Activated CD4-positive, alpha-beta memory T cell treated with anti-CD3 and anti-CD28 coated beads for 36 hours (primary cell): ENCODE data around the gene ZNF653. TPM values are rescaled to one million over a fixed set of nuclear protein-coding genes. Genes with fewer than 3 reads are reported as not detected.

Source experiments
- CTCF ChIA-PET: fragments of 350-600 bp; sonication (Branson Sonifier 250); formaldehyde crosslinking; loops from one replicate; lab custom pipeline; 2021; ENCODE audit warnings: antibody characterized with exemption, inconsistent platforms; lab: Charles Lee
- POLR2A ChIA-PET: fragments of 350-600 bp; sonication (Branson Sonifier 250); formaldehyde crosslinking; loops from one replicate; lab custom pipeline; 2021; ENCODE audit warnings: antibody characterized with exemption; lab: Charles Lee
- DNase-seq: peaks from one replicate; pipeline ENCODE4 v3.0.0-alpha.2; 2020
- H3K27ac Mint-ChIP-seq: one replicate; pipeline ENCODE4 v1.8.0; 2021; ENCODE audit warnings: mixed read lengths
- H3K27me3 Mint-ChIP-seq: one replicate; pipeline ENCODE4 v1.8.0; 2021; ENCODE audit warnings: mixed read lengths
- H3K36me3 Mint-ChIP-seq: one replicate; pipeline ENCODE4 v1.8.0; 2021; ENCODE audit warnings: mixed read lengths
- H3K4me1 Mint-ChIP-seq: one replicate; pipeline ENCODE4 v1.8.0; 2021; ENCODE audit warnings: low read depth, mixed read lengths
- H3K4me3 Mint-ChIP-seq: one replicate; pipeline ENCODE4 v1.8.0; 2021; ENCODE audit warnings: mild to moderate bottlenecking, mixed read lengths
- H3K9me3 Mint-ChIP-seq: one replicate; pipeline ENCODE4 v1.8.0; 2021; ENCODE audit warnings: mixed read lengths
- intact Hi-C: fragments of 100-400 bp; cut with micrococcal nuclease; formaldehyde crosslinking; loops from one replicate; pipeline ENCODE4 v1.15.1; 2023
- total RNA-seq, 2 experiments: library from RNA; stranded (reverse); gene quantifications; one replicate each; pipeline ENCODE4 v1.2.3, GENCODE V29; 2021

ZNF653 gene
- total RNA-seq, 2 experiments from 2014 or later = 8.4 to 10.3 TPM

GRCh38 chr19:11450570-11451326 lies 54.9 kb downstream of the ZNF653 start:
- no peaks in the 10 kb centered on the region for H3K4me1 Mint-ChIP-seq
- no peaks in the 10 kb centered on the region for H3K27me3 Mint-ChIP-seq
- H3K9me3 Mint-ChIP-seq = no peaks in the 10 kb centered on the region
- DNase-seq = no peak
- no peak overlapping the region for H3K27ac Mint-ChIP-seq
- POLR2A ChIA-PET = no interaction called here
- CTCF ChIA-PET = interaction anchor here (0.7 kb wide), 1 partner anchor 410 kb away, joined by 3 read pairs; no protein-coding TSS in a partner anchor
- intact Hi-C loops = no loop called here
- H3K36me3 Mint-ChIP-seq = peaks cover 7% of the 10 kb centered on the region
- H3K4me3 Mint-ChIP-seq = no peak overlapping the region

DNA sequence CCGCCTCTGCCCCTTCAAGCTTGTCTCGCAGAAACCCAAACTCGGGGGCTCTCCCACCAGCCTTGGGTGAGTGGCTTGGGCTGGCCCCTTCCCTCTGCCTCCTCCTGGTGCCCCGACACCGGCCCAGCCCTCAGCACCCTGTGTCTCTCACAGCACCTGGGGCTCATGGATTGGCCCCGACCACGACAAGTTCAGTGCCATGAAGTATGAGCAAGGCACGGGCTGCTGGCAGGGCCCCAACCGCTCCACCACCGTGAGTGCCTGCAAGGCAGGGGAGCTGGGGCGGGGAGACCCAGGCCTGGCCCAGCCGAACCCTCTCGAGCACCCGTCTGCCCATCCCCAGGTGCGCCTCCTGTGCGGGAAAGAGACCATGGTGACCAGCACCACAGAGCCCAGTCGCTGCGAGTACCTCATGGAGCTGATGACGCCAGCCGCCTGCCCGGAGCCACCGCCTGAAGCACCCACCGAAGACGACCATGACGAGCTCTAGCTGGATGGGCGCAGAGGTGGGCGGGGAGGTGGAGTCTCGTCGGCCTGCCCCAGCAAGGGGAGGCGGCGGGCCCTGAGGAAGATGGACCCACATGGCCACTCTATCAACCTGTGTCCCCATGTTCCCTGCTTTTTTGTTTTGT lies 56.6 kb downstream of the ZNF653 start:
- ChIA-PET CTCF (interaction anchor here (1.2 kb wide), 1 partner anchor 16 kb away, joined by 4 read pairs; no protein-coding TSS in a partner anchor), POLR2A (no interaction called here)
- no peaks in the 10 kb centered on the region for H3K9me3 Mint-ChIP-seq
- H3K4me3 Mint-ChIP-seq = no peak overlapping the region
- no peaks in the 10 kb centered on the region for H3K27me3 Mint-ChIP-seq
- no peak overlapping the region for H3K27ac Mint-ChIP-seq
- no peaks in the 10 kb centered on the region for H3K4me1 Mint-ChIP-seq
- DNase-seq = no peak
- intact Hi-C loops = no loop called here
- H3K36me3 Mint-ChIP-seq = peaks cover 15% of the 10 kb centered on the region

DNA sequence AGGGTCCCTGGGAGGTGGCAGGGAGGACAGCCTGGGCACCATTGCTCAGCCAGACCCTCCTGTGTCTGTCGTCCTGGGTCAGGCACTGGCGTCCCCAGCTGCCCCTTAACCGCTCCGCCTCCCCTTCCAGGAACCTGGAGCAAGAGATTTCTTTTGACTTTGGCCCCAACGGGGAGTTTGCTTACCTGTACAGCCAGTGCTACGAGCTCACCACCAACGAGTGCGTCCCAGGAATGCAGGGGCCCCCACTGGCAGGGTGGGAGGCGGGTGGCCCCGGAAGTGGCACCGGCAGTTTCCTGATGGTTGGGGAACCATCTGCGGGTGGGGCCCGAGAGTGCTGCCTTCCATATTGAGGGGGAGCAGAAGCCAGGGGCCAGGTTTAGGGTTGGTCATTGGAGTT lies 57.2 kb downstream of the ZNF653 start:
- H3K4me3 Mint-ChIP-seq = no peak overlapping the region
- CTCF ChIA-PET = interaction anchor here (0.7 to 1.2 kb wide), 3 partner anchors 13 to 34 kb away, joined by 3 to 4 read pairs (median 4); partner anchors contain the start of genes ODAD3 and PRKCSH
- intact Hi-C loops = no loop called here
- H3K27me3 Mint-ChIP-seq = no peaks in the 10 kb centered on the region
- no peaks in the 10 kb centered on the region for H3K9me3 Mint-ChIP-seq
- H3K36me3 Mint-ChIP-seq = peaks cover 17% of the 10 kb centered on the region
- H3K4me1 Mint-ChIP-seq = no peaks in the 10 kb centered on the region
- POLR2A ChIA-PET = no interaction called here
- DNase-seq = no peak
- H3K27ac Mint-ChIP-seq = no peak overlapping the region

DNA sequence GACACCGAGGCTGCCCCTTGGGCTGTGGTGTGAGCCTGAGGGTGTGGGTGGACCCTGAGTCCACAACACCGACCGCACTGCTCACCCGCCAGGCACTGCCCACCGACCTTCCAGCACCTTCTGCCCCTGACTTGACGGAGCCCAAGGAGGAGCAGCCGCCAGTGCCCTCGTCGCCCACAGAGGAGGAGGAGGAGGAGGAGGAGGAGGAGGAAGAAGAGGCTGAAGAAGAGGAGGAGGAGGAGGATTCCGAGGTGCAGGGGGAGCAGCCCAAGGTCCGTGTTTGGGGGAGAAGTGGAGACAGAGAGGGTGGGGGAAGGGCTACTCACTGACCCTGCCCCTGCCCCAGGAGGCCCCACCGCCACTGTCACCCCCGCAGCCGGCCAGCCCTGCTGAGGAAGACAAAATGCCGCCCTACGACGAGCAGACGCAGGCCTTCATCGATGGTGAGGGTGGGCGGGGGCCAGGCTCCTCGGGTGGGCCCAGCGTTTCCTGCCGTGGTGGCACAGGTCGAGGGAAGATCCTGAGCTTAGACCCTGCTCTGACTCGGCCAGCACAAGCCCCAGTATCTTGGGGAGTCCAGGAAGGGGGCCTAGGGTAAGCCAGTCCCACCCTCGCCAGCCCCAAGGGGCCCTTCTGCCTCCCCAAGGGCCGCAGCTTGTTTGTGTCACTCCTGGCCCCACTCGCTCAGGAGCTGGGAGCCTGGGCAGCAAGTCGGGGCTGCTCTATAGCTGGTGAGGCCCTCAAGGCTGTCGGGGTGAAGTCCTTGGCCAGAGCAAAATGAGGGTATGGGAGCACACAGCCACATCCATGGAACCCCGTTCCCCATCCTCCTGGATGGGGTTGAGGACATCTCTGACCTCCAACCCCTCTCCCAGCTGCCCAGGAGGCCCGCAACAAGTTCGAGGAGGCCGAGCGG lies 58.0 kb downstream of the ZNF653 start:
- Mint-ChIP-seq H3K4me1 (no peaks in the 10 kb centered on the region), H3K36me3 (peaks cover 18% of the 10 kb centered on the region), H3K27me3 (no peaks in the 10 kb centered on the region), H3K9me3 (no peaks in the 10 kb centered on the region), H3K4me3 (no peak overlapping the region), H3K27ac (no peak overlapping the region)
- ChIA-PET POLR2A (no interaction called here), CTCF (interaction anchor here (0.7 to 1.0 kb wide), 2 partner anchors 12 to 35 kb away, joined by 3 to 4 read pairs; partner anchors contain the start of genes ODAD3 and PRKCSH)
- DNase-seq = no peak
- intact Hi-C loops = no loop called here

- ChIA-PET CTCF (interaction anchor here (1.1 kb wide), 1 partner anchor 36 kb away, joined by 3 read pairs; no protein-coding TSS in a partner anchor), POLR2A (no interaction called here)
- Mint-ChIP-seq H3K27me3 (no peaks in the 10 kb centered on the region), H3K27ac (no peak overlapping the region), H3K4me1 (peaks cover 2% of the 10 kb centered on the region), H3K4me3 (no peak overlapping the region), H3K9me3 (no peaks in the 10 kb centered on the region), H3K36me3 (peaks cover 23% of the 10 kb centered on the region)
- intact Hi-C loops = loop anchor here (1.0 kb wide), 1 partner anchor 153 kb away; no protein-coding TSS in a partner anchor
- DNase-seq = peak; percentile 51
These were observed 58.9 kb downstream of the ZNF653 start for GRCh38 chr19:11446652-11447301.

- H3K4me1 Mint-ChIP-seq = peaks cover 2% of the 10 kb centered on the region
- no peaks in the 10 kb centered on the region for H3K27me3 Mint-ChIP-seq
- H3K9me3 Mint-ChIP-seq = no peaks in the 10 kb centered on the region
- intact Hi-C loops = loop anchor here (1.0 kb wide), 1 partner anchor 153 kb away; no protein-coding TSS in a partner anchor
- H3K4me3 Mint-ChIP-seq = no peak overlapping the region
- H3K36me3 Mint-ChIP-seq = peaks cover 25% of the 10 kb centered on the region
- ChIA-PET CTCF (interaction anchor here (1.1 to 1.2 kb wide), 2 partner anchors 36 to 65 kb away, joined by 3 to 5 read pairs; no protein-coding TSS in a partner anchor), POLR2A (interaction anchor here (1.0 kb wide), 1 partner anchor 63 kb away, joined by 3 read pairs; no protein-coding TSS in a partner anchor)
- H3K27ac Mint-ChIP-seq = no peak overlapping the region
- DNase-seq = no peak
These were observed 59.4 kb downstream of the ZNF653 start for GRCh38 chr19:11446271-11446651.

DNA sequence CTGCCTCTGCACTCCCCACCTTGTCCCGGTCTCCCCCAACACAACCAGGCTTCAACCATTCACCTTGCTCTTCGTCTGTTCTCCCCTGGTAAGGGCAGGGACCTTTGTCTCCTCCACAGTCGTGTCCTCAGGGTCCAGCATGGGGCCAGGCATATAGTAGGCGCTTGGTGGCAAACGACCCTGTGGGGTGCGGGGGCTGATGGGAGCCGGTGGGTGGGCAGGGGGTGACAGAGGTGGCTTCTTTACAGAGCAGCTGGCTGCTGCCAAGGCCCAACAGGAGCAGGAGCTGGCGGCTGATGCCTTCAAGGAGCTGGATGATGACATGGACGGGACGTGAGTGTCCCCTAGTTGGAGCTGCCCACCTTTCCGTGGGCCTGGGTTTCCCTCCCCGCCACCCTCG lies 60.5 kb downstream of the ZNF653 start:
- Mint-ChIP-seq H3K27ac (no peak overlapping the region), H3K4me1 (peaks cover 5% of the 10 kb centered on the region), H3K27me3 (no peaks in the 10 kb centered on the region), H3K36me3 (peaks cover 27% of the 10 kb centered on the region), H3K9me3 (no peaks in the 10 kb centered on the region), H3K4me3 (no peak overlapping the region)
- intact Hi-C loops = no loop called here
- POLR2A ChIA-PET = interaction anchor here (1.0 kb wide), 1 partner anchor 62 kb away, joined by 3 read pairs; no protein-coding TSS in a partner anchor
- CTCF ChIA-PET = interaction anchor here (0.9 to 1.2 kb wide), 2 partner anchors 64 to 151 kb away, joined by 3 to 5 read pairs; no protein-coding TSS in a partner anchor
- DNase-seq = no peak

DNA sequence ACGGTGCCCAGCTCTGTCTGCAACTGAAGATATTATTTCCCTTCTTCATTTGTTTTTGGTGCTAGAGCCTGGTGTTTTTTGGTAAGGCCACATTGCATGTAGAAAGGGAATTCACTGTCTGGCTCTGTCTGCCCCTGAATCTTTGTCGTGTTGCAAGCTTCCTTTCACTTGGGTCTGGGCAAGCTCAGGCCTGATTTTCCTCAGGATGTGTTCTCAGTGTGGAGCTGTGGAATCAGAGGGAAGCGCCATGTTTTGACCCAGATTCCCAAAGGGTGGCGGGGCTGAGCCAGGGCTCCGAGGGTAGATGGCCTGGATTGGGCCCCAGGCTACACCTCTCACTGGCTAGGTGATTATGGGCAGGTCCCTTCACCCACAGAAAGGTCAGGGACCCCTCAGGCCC lies 61.6 kb downstream of the ZNF653 start:
- peaks cover 24% of the 10 kb centered on the region for H3K36me3 Mint-ChIP-seq

DNA sequence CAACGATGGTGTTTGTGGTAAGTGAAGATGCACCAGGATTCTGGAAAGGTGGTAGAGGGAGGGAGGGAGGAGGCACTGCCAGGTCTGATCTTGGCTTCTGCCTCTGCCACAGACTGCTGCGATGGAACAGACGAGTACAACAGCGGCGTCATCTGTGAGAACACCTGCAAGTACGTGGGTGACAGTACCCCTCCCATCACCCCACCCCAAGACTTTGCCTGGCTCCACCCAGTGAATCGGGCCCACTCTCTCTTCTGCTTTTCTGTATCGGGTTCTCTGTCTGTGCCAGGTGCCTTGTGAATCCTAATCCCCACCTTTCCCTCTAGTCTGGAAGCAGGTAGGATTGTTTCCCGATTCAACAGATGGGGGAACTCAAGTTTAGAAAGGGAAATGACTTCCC lies 67.7 kb downstream of the ZNF653 start:
- peaks cover 29% of the 10 kb centered on the region for H3K4me1 Mint-ChIP-seq
- no peak for DNase-seq
- H3K27ac Mint-ChIP-seq = no peak overlapping the region
- intact Hi-C loops = loop anchor here (5.0 kb wide), 1 partner anchor 146 kb away; no protein-coding TSS in a partner anchor
- H3K4me3 Mint-ChIP-seq = no peak overlapping the region
- ChIA-PET POLR2A (no interaction called here), CTCF (interaction anchor here (0.7 kb wide), 1 partner anchor 372 kb away, joined by 3 read pairs; no protein-coding TSS in a partner anchor)
- no peaks in the 10 kb centered on the region for H3K9me3 Mint-ChIP-seq
- peaks cover 34% of the 10 kb centered on the region for H3K36me3 Mint-ChIP-seq
- no peaks in the 10 kb centered on the region for H3K27me3 Mint-ChIP-seq

More for the DNA sequence above, 61.6 kb downstream of the ZNF653 start:
- H3K9me3 Mint-ChIP-seq = no peaks in the 10 kb centered on the region
- H3K4me3 Mint-ChIP-seq = no peak overlapping the region
- H3K4me1 Mint-ChIP-seq = peaks cover 5% of the 10 kb centered on the region
- H3K27me3 Mint-ChIP-seq = no peaks in the 10 kb centered on the region
- intact Hi-C loops = no loop called here
- POLR2A ChIA-PET = no interaction called here
- CTCF ChIA-PET = interaction anchor here (0.8 kb wide), 1 partner anchor 8 kb away, joined by 5 read pairs; no protein-coding TSS in a partner anchor
- DNase-seq = no peak
- no peak overlapping the region for H3K27ac Mint-ChIP-seq

DNA sequence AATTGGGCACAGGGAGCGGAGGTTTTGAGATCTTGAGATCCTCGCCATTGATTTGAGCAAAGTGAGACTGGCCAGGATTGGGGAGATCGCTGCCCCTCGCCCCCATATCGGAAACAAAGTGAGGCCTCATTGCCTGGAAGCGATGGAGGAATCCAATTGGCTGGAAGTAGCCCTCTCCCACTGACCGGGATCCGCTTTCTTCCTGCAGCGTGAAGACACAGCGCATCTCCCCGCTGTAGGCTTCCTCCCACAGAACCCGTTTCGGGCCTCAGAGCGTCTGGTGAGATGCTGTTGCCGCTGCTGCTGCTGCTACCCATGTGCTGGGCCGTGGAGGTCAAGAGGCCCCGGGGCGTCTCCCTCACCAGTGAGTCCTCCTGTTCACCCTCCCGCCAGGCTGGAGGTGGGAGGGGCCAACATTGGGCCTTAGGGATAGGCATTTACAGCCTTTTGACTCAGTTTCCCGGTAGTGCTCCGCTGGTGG lies 69.8 kb downstream of the ZNF653 start:
- ChIA-PET POLR2A (interaction anchor here (1.4 kb wide), 1 partner anchor 55 kb away, joined by 11 read pairs; no protein-coding TSS in a partner anchor), CTCF (interaction anchor here (0.7 to 2.8 kb wide), 8 partner anchors 12 to 897 kb away, joined by 3 to 18 read pairs (median 6); partner anchors contain the start of genes SWSAP1 and ZNF563)
- H3K36me3 Mint-ChIP-seq = peaks cover 23% of the 10 kb centered on the region
- H3K27ac Mint-ChIP-seq = peak overlapping the region; percentile 95
- peaks cover 26% of the 10 kb centered on the region for H3K4me1 Mint-ChIP-seq
- DNase-seq = peak; percentile 35
- H3K4me3 Mint-ChIP-seq = peak overlapping the region; percentile 99
- H3K27me3 Mint-ChIP-seq = no peaks in the 10 kb centered on the region
- intact Hi-C loops = loop anchor here (1.0 to 5.0 kb wide), 5 partner anchors 14 to 144 kb away; no protein-coding TSS in a partner anchor
- no peaks in the 10 kb centered on the region for H3K9me3 Mint-ChIP-seq
